Gastrocnemius medialis (tissue), 4 donors: Measurements from ENCODE around the gene LRRC8C.

ENCODE experiments used
- CTCF ChIP-seq, 5 experiments: fragments of 450-650 bp in 3 of 5; fragments of 200-600 bp in 2 of 5; sonication (generic) in 2 of 5; IDR thresholded peaks in 4 of 5; conservative IDR thresholded peaks in 1 of 5; 1 replicate in 4 of 5; 2 replicates in 1 of 5; pipeline ENCODE4 v1.5.1; 2016 to 2019; ENCODE audit warnings: antibody characterized with exemption in 5 of 5, mild to moderate bottlenecking in 3 of 5, moderate library complexity in 3 of 5
- POLR2A ChIP-seq, 2 donors: fragments of 450-650 bp; IDR thresholded peaks; one replicate each; pipeline ENCODE4 v1.6.1; 2017; ENCODE audit warnings: antibody characterized with exemption in 2 of 2, mild to moderate bottlenecking in 2 of 2, moderate library complexity in 2 of 2

DNA sequence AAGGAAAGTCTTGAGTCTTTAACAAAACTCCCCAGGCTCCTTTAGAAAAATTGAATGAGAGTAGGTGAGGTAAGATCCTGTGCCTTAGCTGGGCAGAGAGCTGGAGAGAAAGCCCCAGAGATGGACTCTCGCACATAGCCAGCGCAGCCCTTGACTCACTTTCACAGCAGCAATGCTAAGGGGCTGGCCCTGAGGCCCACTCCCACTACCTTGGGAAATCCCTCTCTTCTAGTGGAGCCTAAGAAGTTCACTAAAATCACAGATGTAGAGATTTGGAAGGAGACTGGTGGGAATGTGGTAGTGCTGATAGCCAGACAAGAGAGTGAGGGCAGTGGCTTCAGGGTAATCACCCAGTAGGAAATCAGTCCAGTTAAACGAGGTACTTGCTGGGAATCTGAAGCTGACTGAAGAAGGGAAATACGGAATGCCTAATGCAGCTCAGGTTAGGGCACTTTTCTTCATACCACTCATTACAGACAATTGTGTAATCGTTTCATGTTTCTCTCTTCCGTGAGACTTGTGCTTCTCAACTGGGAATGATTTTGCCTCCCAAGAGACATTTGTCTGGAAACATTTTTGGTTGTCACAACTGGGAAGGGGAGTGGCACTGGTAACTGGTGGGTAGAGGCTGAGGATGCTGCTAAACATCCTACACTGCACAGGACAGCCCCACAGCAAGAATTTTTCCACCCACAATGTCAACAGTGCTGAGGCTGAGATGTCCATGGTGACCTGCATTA, 42.4 kb upstream of the LRRC8C start:
- TF ChIP-seq CTCF (IDR thresholded peaks at IDR 0.05 in 4 of 5, conservative IDR thresholded peaks at IDR 0.05 in 1 of 5) (no peak), POLR2A (IDR thresholded peaks at IDR 0.05) (no peak)
